Measurements from ENCODE around the gene SLC49A3. TPM values are rescaled to one million over a fixed set of nuclear protein-coding genes. Genes with fewer than 3 reads are reported as not detected.
"Not testable (repeated sequence)": the region's sequence is repeated elsewhere in the genome, so short reads cannot be mapped to it uniquely, and the experiment has no call there.

The SLC49A3 gene
- total and polyA plus RNA-seq, 2 of the 8 experiments (the other 6 are each of a cell fraction or from before 2014, with no cell fraction given), result 5.0 to 8.8 TPM

- TF ChIP-seq JUN (IDR thresholded peaks at IDR 0.05; ENCODE audit: low read depth, low read length) (no peak), GTF2F1 (IDR thresholded peaks at IDR 0.05; ENCODE audit: borderline replicate concordance, low read depth, low read length) (no peak), ASH2L (IDR thresholded peaks at IDR 0.05; ENCODE audit: low read length) (no peak), CREB1 (IDR thresholded peaks at IDR 0.05) (no peak), PHF8 (conservative IDR thresholded peaks at IDR 0.05; ENCODE audit: low read depth, low read length) (no peak)
Measured at GRCh38 chr4:646460-646859, 42.5 kb downstream of the SLC49A3 start (continued).

DNA sequence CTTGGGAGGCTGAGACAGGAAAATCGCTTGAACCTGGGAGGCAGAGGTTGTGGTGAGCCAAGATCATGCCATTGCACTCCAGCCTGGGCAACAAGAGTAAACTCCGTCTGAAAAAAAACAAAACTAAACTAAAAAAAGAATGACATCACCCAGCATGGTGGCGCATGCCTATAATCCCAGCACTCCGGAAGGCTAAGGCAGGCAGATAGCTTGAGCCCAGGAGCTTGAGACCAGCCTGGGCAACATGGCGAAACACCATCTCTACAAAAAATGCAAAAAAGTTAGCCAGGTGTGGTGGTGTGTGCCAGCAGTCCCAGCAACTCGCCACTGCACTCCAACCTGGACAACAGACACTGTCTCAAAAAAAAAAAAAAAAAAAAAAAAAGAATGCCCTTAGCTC, 46.6 kb downstream of the SLC49A3 start:
- H3K79me1 ChIP-seq (ENCODE audit: low read depth, low read length); H3K14ac ChIP-seq (ENCODE audit: insufficient read length); H2BK12ac ChIP-seq (ENCODE audit: low read depth, low read length); H2BK15ac ChIP-seq (ENCODE audit: low read length); H3K4ac ChIP-seq (replicated peaks; ENCODE audit: insufficient read length, low read depth, low read length); H2AK5ac ChIP-seq (ENCODE audit: low read depth, low read length); H3K4me3 ChIP-seq (ENCODE audit: extremely low read depth in 1 of 4, insufficient read depth in 2 of 4, low read depth in 3 of 4, low read length in 4 of 4); H3K27ac ChIP-seq (ENCODE audit: low read depth, low read length); H3K9ac ChIP-seq (replicated peaks in 1 of 4; ENCODE audit: extremely low read depth in 1 of 4, low read depth in 3 of 4, low read length in 3 of 4); H3K4me1 ChIP-seq (replicated peaks in 1 of 4; ENCODE audit: control insufficient read depth in 3 of 4, insufficient read depth in 4 of 4, low read length in 3 of 4); H2AFZ ChIP-seq (ENCODE audit: low read length); H4K20me1 ChIP-seq (replicated peaks in 1 of 2; ENCODE audit: control insufficient read depth in 1 of 2, insufficient read depth in 2 of 2, low read length in 2 of 2); H2BK120ac ChIP-seq (replicated peaks; ENCODE audit: low read depth, low read length); POLR2A ChIA-PET (ENCODE audit: partially characterized antibody); H3K23ac ChIP-seq (ENCODE audit: insufficient read length); CTCF ChIA-PET (ENCODE audit: partially characterized antibody); H3K9me3 ChIP-seq (ENCODE audit: insufficient read depth in 2 of 2, low read depth in 1 of 2, low read length in 1 of 2); H2BK20ac ChIP-seq (ENCODE audit: low read length); H3K27me3 ChIP-seq (replicated peaks in 1 of 4; ENCODE audit: control insufficient read depth in 3 of 4, extremely low read depth in 1 of 4, insufficient read depth in 3 of 4, low read length in 3 of 4); DNase-seq (ENCODE audit: low read depth in 1 of 2, low spot score in 2 of 2); H4K5ac ChIP-seq (ENCODE audit: insufficient read length, low read depth, low read length); H3K23me2 ChIP-seq (ENCODE audit: low read depth, low read length); H2BK5ac ChIP-seq (ENCODE audit: low read depth, low read length); H4K91ac ChIP-seq (replicated peaks; ENCODE audit: insufficient read length, low read length); H3K18ac ChIP-seq (ENCODE audit: extremely low read depth, low read length); H3K36me3 ChIP-seq (ENCODE audit: control insufficient read depth in 2 of 4, insufficient read depth in 4 of 4, low read length in 3 of 4); H3K79me2 ChIP-seq (ENCODE audit: control insufficient read depth in 1 of 2, insufficient read depth in 2 of 2, low read length in 2 of 2); H3K56ac ChIP-seq (replicated peaks; ENCODE audit: insufficient read length, low read depth, low read length); H4K8ac ChIP-seq (ENCODE audit: extremely low read depth, insufficient read depth, low read length); FAIRE-seq; H3K4me2 ChIP-seq (ENCODE audit: insufficient read depth in 1 of 2, low read depth in 2 of 2, low read length in 2 of 2): not testable (repeated sequence)
- 90% methylated on average over 6 of the region's 6 CpGs; no CpG with 5 or more reads in 1 of the 2 experiments for WGBS, 2 experiments (ENCODE audit: extremely low coverage in 1 of 2, insufficient coverage in 1 of 2, insufficient read length in 1 of 2, insufficient replicate concordance in 2 of 2, low coverage in 1 of 2, low lambda C conversion rate in 2 of 2, missing lambda C conversion rate in 1 of 2)

All from H1 (cell line).